ENCODE data around the gene RSPH9. TPM values are rescaled to one million over a fixed set of nuclear protein-coding genes. Genes with fewer than 3 reads are reported as not detected.

The RSPH9 gene
- total RNA-seq = under 1 TPM in 2 of 4 donors, not detected in 2; 0.17 to 0.34 TPM

GRCh38 chr6:43644940-43645612 is at the start of gene RSPH9:
Gene RSPH9, plus strand, starts transcription at chr6:43645036. Its CDS starts 63 bp downstream, at chr6:43645099.
- Histone ChIP-seq H3K27me3 (no peaks in the 10 kb centered on the region), H3K27ac (replicated peaks in 1 of 4) (peak within 1 kb of the TSS; percentile 42 to 65 (median 56)), H3K4me1 (peaks cover 13 to 21% (median 15%) of the 10 kb centered on the region in 4 donors), H3K9me3 (no peaks in the 10 kb centered on the region), H3K4me3 (peak within 1 kb of the TSS; percentile 58 to 63 (median 58)), H3K36me3 (peaks cover 20 to 29% (median 27%) of the 10 kb centered on the region in 4 donors)
- intact Hi-C loops (cut with DNase I) = no loop called here
- TF ChIP-seq POLR2AphosphoS5 (IDR thresholded peaks at IDR 0.05) = no peak
- 6% methylated on average over 42 of the region's 52 CpGs for WGBS
- DNase-seq (ENCODE audit: extremely low spot score) = no peak

- H3K4me1 ChIP-seq = peaks cover 0 to 4% (median 0%) of the 10 kb centered on the region in 4 donors
- no peak overlapping the region for H3K4me3 ChIP-seq
- no peaks in the 10 kb centered on the region for H3K9me3 ChIP-seq
- H3K27ac ChIP-seq (replicated peaks in 1 of 4) = no peak overlapping the region
- intact Hi-C loops (cut with DNase I) = no loop called here
- peaks cover 12 to 83% (median 52%) of the 10 kb centered on the region in 4 donors for H3K36me3 ChIP-seq
- WGBS = 96% methylated on average over 2 of the region's 2 CpGs
- no peaks in the 10 kb centered on the region for H3K27me3 ChIP-seq
- no peak for DNase-seq (ENCODE audit: extremely low spot score)
- TF ChIP-seq POLR2AphosphoS5 (IDR thresholded peaks at IDR 0.05) = no peak
Measured at GRCh38 chr6:43600595-43600994, 44.2 kb upstream of the RSPH9 start.

GRCh38 chr6:43604174-43604573 is 40.7 kb upstream of the RSPH9 start:
- no peak overlapping the region for H3K27ac ChIP-seq (replicated peaks in 1 of 4)
- H3K36me3 ChIP-seq = peaks cover 13 to 75% (median 41%) of the 10 kb centered on the region in 4 donors
- H3K4me3 ChIP-seq = no peak overlapping the region
- intact Hi-C loops (cut with DNase I) = no loop called here
- DNase-seq (ENCODE audit: extremely low spot score) = no peak
- WGBS = 79% methylated on average over 2 of the region's 2 CpGs
- H3K4me1 ChIP-seq = peaks cover 0 to 8% (median 2%) of the 10 kb centered on the region in 4 donors
- TF ChIP-seq CTCF (IDR thresholded peaks at IDR 0.05) (no peak), EP300 (IDR thresholded peaks at IDR 0.05) (no peak), POLR2A (IDR thresholded peaks at IDR 0.05; ENCODE audit: low read depth) (no peak), POLR2AphosphoS5 (IDR thresholded peaks at IDR 0.05) (no peak)
- no peaks in the 10 kb centered on the region for H3K9me3 ChIP-seq
- H3K27me3 ChIP-seq = no peaks in the 10 kb centered on the region

DNA sequence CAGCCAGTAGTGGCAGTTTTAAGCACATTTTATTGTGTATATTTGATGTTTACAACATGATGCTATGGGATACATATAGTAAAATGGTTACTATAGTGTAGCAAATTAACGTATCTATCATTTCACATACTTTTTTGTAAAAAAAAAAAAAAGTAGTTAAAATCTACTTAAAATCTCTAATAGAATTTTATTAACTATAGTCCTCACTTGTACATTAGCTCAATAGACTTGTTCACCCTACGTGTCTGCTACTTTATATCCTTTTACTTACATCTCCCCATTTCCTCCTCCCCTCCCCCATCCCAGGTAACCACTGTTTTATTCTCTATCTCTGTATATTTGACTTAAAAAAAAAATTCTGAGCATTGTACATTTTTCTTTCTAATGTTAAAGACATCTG is 38.8 kb upstream of the RSPH9 start:
- TF ChIP-seq CTCF (IDR thresholded peaks at IDR 0.05) (no peak), EP300 (IDR thresholded peaks at IDR 0.05) (no peak), POLR2AphosphoS5 (IDR thresholded peaks at IDR 0.05) (no peak), POLR2A (IDR thresholded peaks at IDR 0.05; ENCODE audit: low read depth) (no peak)
- no peak overlapping the region for H3K27ac ChIP-seq (replicated peaks in 1 of 4)
- no peak for DNase-seq (ENCODE audit: extremely low spot score)
- H3K9me3 ChIP-seq = no peaks in the 10 kb centered on the region
- H3K4me1 ChIP-seq = peaks cover 0 to 8% (median 2%) of the 10 kb centered on the region in 4 donors
- H3K36me3 ChIP-seq = peaks cover 15 to 79% (median 42%) of the 10 kb centered on the region in 4 donors
- no peaks in the 10 kb centered on the region for H3K27me3 ChIP-seq
- 79% methylated on average over 2 of the region's 2 CpGs for WGBS
- H3K4me3 ChIP-seq = no peak overlapping the region
- intact Hi-C loops (cut with DNase I) = no loop called here

DNA sequence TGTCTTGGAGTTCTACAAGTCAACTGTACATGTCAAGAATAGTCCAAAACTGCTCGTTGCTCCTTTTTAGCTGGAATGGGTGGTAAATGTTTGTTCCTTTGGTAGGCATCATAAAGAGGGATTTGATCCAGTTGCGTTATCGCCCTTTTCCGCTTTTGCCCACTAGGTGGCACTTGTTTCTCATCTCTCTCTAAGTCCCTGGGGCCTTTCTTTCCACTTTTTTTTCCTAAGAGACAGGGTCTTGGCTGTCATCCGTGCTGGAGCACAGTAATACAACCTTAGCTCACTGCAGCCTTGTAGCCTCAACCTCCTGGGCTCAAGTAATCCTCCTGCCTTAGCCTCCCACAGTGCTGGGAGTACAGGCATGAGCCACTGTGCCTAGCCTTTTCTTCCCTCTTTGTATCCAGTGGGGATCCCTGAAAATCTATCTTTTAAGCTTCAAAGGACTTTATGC is 36.5 kb upstream of the RSPH9 start:
- Histone ChIP-seq H3K27ac (replicated peaks in 1 of 4) (no peak overlapping the region), H3K9me3 (no peaks in the 10 kb centered on the region), H3K27me3 (no peaks in the 10 kb centered on the region), H3K36me3 (peaks cover 7 to 78% (median 43%) of the 10 kb centered on the region in 4 donors), H3K4me1 (peaks cover 0 to 8% (median 2%) of the 10 kb centered on the region in 4 donors), H3K4me3 (no peak overlapping the region)
- 1% methylated on average over 5 of the region's 5 CpGs for WGBS
- intact Hi-C loops (cut with DNase I) = no loop called here
- TF ChIP-seq CTCF (IDR thresholded peaks at IDR 0.05) = peak; percentile 70 to 88 (median 78)
- TF ChIP-seq POLR2AphosphoS5 (IDR thresholded peaks at IDR 0.05) = no peak
- no peak for DNase-seq (ENCODE audit: extremely low spot score)

Data from esophagus muscularis mucosa (tissue), 4 donors.